Tibial artery (tissue), 4 donors: ENCODE results near the gene GOLGA7B.

Source experiments
- DNase-seq, 2 donors: peaks; one replicate each; pipeline ENCODE4 v3.0.0-alpha.2; 2019
- H3K27ac ChIP-seq, 2 donors: fragments of 200-600 bp; sonication (generic) in 1 of 2; 1 replicate in 1 of 2; 2 replicates in 1 of 2; pipeline ENCODE4 v1.5.1; 2018 to 2019; ENCODE audit warnings: mild to moderate bottlenecking in 1 of 2
- H3K27me3 ChIP-seq, 2 donors: fragments of 200-600 bp; sonication (generic) in 1 of 2; one replicate each; pipeline versions ENCODE4 v1.5.1 to v1.6.0; 2016 to 2019
- H3K36me3 ChIP-seq, 3 donors: fragments of 200-600 bp; sonication (generic) in 2 of 3; one replicate each; pipeline ENCODE4 v1.5.1; 2016 to 2019; ENCODE audit warnings: mild to moderate bottlenecking in 2 of 3
- H3K4me1 ChIP-seq, 4 donors: fragments of 200-600 bp; sonication (generic) in 2 of 4; 1 replicate in 3 of 4; 2 replicates in 1 of 4; pipeline ENCODE4 v1.5.1; 2016 to 2019
- H3K4me3 ChIP-seq, 2 donors: fragments of 200-600 bp; sonication (generic) in 1 of 2; 1 replicate in 1 of 2; 2 replicates in 1 of 2; pipeline ENCODE4 v1.5.1; 2018 to 2019; ENCODE audit warnings: mild to moderate bottlenecking in 2 of 2
- H3K9me3 ChIP-seq, 3 donors: fragments of 200-600 bp; sonication (generic) in 1 of 3; one replicate each; pipeline ENCODE4 v1.5.1; 2016 to 2019
- intact Hi-C: fragments of 100-400 bp; cut with DNase I; formaldehyde crosslinking; loops from one replicate; pipeline ENCODE4 v1.15.0; 2023; ENCODE audit warnings: low total_unique reads
- TF ChIP-seq, protein P1 (sequence below), 2 experiments: fragments of 200-600 bp in 1 of 2; fragments of 450-650 bp in 1 of 2; IDR thresholded peaks; one replicate each; pipeline ENCODE4 v1.5.1; 2017 to 2019; ENCODE audit warnings: antibody characterized with exemption in 2 of 2, mild to moderate bottlenecking in 1 of 2, moderate library complexity in 1 of 2

The GOLGA7B gene

DNA sequence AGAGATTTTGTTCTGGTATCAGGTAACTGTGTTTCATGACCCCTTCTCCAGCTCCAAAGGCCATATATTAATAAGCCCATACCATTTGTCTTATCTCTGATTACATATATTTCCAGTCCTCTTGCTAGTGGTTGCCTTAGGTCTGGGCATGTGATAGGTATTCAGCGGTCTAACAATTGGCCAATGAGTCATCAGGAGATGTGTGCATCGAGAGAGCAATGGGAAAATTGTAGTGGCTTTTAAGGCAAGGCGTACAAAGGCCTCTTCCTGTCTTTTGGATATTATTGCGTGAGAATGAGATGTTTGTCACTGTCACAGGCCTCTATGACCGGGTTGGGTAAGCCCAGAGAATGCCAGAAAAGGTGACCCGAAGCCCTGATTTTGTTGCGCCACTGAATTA, 39.2 kb upstream of the GOLGA7B start:
- intact Hi-C loops: no loop called here
- TF ChIP-seq, protein P1, sequence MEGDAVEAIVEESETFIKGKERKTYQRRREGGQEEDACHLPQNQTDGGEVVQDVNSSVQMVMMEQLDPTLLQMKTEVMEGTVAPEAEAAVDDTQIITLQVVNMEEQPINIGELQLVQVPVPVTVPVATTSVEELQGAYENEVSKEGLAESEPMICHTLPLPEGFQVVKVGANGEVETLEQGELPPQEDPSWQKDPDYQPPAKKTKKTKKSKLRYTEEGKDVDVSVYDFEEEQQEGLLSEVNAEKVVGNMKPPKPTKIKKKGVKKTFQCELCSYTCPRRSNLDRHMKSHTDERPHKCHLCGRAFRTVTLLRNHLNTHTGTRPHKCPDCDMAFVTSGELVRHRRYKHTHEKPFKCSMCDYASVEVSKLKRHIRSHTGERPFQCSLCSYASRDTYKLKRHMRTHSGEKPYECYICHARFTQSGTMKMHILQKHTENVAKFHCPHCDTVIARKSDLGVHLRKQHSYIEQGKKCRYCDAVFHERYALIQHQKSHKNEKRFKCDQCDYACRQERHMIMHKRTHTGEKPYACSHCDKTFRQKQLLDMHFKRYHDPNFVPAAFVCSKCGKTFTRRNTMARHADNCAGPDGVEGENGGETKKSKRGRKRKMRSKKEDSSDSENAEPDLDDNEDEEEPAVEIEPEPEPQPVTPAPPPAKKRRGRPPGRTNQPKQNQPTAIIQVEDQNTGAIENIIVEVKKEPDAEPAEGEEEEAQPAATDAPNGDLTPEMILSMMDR (IDR thresholded peaks at IDR 0.05): no peak
- Histone ChIP-seq H3K4me3 (no peak overlapping the region), H3K9me3 (no peaks in the 10 kb centered on the region), H3K36me3 (no peaks in the 10 kb centered on the region), H3K27ac (no peak overlapping the region), H3K27me3 (no peaks in the 10 kb centered on the region), H3K4me1 (no peaks in the 10 kb centered on the region)
- DNase-seq: no peak

DNA sequence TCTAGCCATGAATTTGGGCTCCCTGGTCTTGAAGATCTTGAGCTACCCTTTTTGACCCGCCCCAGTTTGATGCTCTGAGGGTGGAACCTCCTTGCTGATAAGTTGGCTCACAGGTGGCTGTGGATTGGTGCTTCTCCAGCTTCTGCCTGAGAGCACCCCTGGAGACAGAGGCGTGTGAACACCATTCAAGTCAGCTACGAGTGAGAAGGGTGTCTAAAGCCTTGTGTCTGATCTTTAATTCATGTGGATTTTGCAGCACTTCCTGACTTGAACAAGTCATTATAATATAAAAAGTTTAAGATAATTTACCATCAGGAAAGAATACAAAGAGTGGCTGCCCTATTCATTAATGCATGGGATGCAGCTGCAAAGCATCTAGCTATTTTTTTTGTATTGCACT, 37.7 kb upstream of the GOLGA7B start:
- Histone ChIP-seq H3K27me3 (peaks cover 0 to 9% of the 10 kb centered on the region in 2 donors), H3K36me3 (no peaks in the 10 kb centered on the region), H3K4me3 (no peak overlapping the region), H3K4me1 (no peaks in the 10 kb centered on the region), H3K27ac (no peak overlapping the region), H3K9me3 (no peaks in the 10 kb centered on the region)
- intact Hi-C loops: no loop called here
- TF ChIP-seq, protein P1 (IDR thresholded peaks at IDR 0.05): no peak
- DNase-seq: no peak

DNA sequence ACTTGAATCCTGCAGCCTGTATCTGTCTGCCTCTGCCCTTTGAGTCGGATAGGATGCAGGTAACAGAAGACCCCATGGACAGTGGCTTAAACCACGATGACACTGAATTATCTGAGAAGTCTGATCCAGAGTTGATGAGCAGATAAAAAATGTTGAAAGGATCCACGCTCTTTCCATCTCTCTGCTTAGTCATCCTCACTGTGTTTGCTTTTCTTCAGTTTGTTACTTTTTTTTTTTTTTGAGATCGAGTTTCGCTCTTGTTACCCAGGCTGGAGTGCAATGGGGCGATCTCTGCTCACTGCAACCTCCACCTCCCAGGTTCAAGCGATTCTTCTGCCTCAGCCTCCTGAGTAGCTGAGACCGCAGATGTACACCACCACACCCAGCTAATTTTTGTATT, 36.9 kb upstream of the GOLGA7B start:
- Histone ChIP-seq H3K36me3 (no peaks in the 10 kb centered on the region), H3K4me1 (no peaks in the 10 kb centered on the region), H3K4me3 (no peak overlapping the region), H3K9me3 (no peaks in the 10 kb centered on the region), H3K27me3 (peaks cover 0 to 17% of the 10 kb centered on the region in 2 donors), H3K27ac (no peak overlapping the region)
- TF ChIP-seq, protein P1 (IDR thresholded peaks at IDR 0.05): no peak
- intact Hi-C loops: no loop called here
- DNase-seq: no peak

DNA sequence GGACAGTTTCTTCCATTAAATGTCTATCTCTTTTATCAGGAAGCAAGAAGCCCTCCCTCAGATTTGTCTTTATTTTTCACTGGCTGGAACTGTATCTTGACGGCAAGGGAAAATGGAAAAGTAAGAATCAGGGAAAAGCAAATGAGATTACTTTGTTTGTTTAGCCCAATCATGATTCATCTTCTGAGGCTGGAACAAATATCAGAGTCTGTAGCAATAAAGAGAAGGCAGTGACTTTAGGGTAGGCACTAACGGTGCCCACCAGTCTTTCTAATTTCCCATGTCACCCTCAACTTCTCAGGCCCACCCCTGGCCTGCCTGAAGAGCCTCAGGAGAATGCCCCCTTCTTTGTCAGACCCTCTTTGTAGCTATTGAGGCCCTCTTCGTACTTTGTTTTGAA, 36.3 kb upstream of the GOLGA7B start:
- TF ChIP-seq, protein P1 (IDR thresholded peaks at IDR 0.05): no peak

DNA sequence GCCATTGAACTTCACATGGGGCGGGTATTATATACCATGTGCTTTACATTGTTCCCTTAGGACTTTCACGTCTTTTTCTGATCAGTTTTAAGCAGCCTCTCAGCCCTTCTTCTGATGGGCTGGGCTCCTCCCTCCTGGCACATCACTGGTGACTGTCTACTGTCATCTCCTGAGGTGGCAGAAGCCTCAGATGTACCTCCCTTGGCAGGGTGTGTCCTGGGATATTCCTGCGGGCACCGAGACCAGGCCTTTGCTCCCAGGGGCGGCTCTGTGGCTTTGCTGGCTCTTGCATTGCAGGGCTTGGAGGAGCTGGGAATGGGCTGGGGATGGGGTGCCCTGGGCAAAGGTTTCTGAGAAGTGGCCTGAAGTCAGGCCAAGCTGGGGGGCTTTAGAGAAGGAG, 34.6 kb upstream of the GOLGA7B start:
- TF ChIP-seq, protein P1 (IDR thresholded peaks at IDR 0.05): no peak
- DNase-seq: no peak
- Histone ChIP-seq H3K9me3 (no peaks in the 10 kb centered on the region), H3K27ac (no peak overlapping the region), H3K4me1 (no peaks in the 10 kb centered on the region), H3K4me3 (no peak overlapping the region), H3K27me3 (peaks cover 0 to 26% of the 10 kb centered on the region in 2 donors), H3K36me3 (no peaks in the 10 kb centered on the region)
- intact Hi-C loops: no loop called here

More for the DNA sequence above, 36.3 kb upstream of the GOLGA7B start:
- no peaks in the 10 kb centered on the region for H3K4me1 ChIP-seq
- no peak for DNase-seq
- no peak overlapping the region for H3K27ac ChIP-seq
- H3K9me3 ChIP-seq: no peaks in the 10 kb centered on the region
- no peaks in the 10 kb centered on the region for H3K36me3 ChIP-seq
- no peak overlapping the region for H3K4me3 ChIP-seq
- peaks cover 0 to 20% of the 10 kb centered on the region in 2 donors for H3K27me3 ChIP-seq
- intact Hi-C loops: no loop called here

DNA sequence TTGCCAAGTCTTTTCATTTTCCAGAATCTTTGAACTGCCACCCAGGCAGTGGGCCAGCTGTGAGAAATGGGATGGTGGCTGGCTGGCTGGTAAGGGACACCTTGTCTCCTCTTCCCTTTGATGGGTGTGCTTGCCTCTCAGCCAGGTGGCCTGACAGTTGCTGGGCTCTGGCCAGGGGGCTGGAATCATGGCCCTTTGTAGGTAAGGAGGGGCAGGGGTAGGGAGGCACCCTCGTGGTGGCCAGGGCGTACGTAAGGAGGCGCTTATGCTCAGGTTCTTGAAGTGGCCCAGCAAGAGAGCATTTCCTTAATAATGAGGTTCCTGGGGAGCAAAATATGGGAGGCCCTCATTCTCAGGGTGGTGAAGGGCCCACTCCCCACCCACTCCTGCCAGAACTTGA, 33.0 kb upstream of the GOLGA7B start:
- intact Hi-C loops: no loop called here
- DNase-seq: no peak
- H3K36me3 ChIP-seq: no peaks in the 10 kb centered on the region
- peaks cover 0 to 33% of the 10 kb centered on the region in 2 donors for H3K27me3 ChIP-seq
- TF ChIP-seq, protein P1 (IDR thresholded peaks at IDR 0.05): no peak
- no peaks in the 10 kb centered on the region for H3K9me3 ChIP-seq
- H3K4me3 ChIP-seq: no peak overlapping the region
- no peaks in the 10 kb centered on the region for H3K4me1 ChIP-seq
- no peak overlapping the region for H3K27ac ChIP-seq
